Breast epithelium (tissue), 3 donors: ENCODE measurements around the gene IGFBP7.
"Not testable (repeated sequence)": the region's sequence is repeated elsewhere in the genome, so short reads cannot be mapped to it uniquely, and the experiment has no call there.

Experiments used
- CTCF ChIP-seq, 3 donors: fragments of 450-650 bp; IDR thresholded peaks; one replicate each; pipeline ENCODE4 v1.5.1; 2016 to 2017; ENCODE audit warnings: antibody characterized with exemption in 3 of 3, mild to moderate bottlenecking in 3 of 3, moderate library complexity in 3 of 3
- POLR2A ChIP-seq: fragments of 450-650 bp; IDR thresholded peaks from one replicate; pipeline ENCODE4 v1.6.1; 2016; ENCODE audit warnings: antibody characterized with exemption, mild to moderate bottlenecking, moderate library complexity
- POLR2AphosphoS5 ChIP-seq, 3 donors: sonication (generic); formaldehyde crosslinking; IDR thresholded peaks; one replicate each; pipeline ENCODE4 v1.6.1; 2017; ENCODE audit warnings: antibody characterized with exemption in 3 of 3

- TF ChIP-seq POLR2AphosphoS5 (IDR thresholded peaks at IDR 0.05); CTCF (IDR thresholded peaks at IDR 0.05); POLR2A: not testable (repeated sequence)
These were observed 63.1 kb downstream of the IGFBP7 start for GRCh38 chr4:57047046-57047445.
